Activated CD4-positive, alpha-beta T cell treated with anti-CD3 and anti-CD28 coated beads for 1 hour (primary cell): ENCODE data around the gene PPFIBP2.

ENCODE experiments used
- DNase-seq: peaks from one replicate; pipeline ENCODE4 v3.0.0-alpha.2; 2020

Gene PPFIBP2

GRCh38 chr11:7513234-7514098 is at the start of gene PPFIBP2:
Gene PPFIBP2, plus strand, starts transcription at chr11:7513999. Its CDS starts 35,477 bp downstream, at chr11:7549476.
- peak; percentile 75 for DNase-seq

- no peak for DNase-seq
Observed at GRCh38 chr11:7467652-7468051, 46.1 kb upstream of the PPFIBP2 start.

- DNase-seq, result no peak
Observed at GRCh38 chr11:7469351-7469865, 44.4 kb upstream of the PPFIBP2 start.

- no peak for DNase-seq
Observed at GRCh38 chr11:7471071-7471470, 42.7 kb upstream of the PPFIBP2 start.

GRCh38 chr11:7473717-7474116 is 40.1 kb upstream of the PPFIBP2 start:
- no peak for DNase-seq

GRCh38 chr11:7480113-7480512 is 33.7 kb upstream of the PPFIBP2 start:
- DNase-seq, result no peak

GRCh38 chr11:7484131-7484530 is 29.7 kb upstream of the PPFIBP2 start:
- DNase-seq, result no peak

GRCh38 chr11:7484645-7485044 is 29.2 kb upstream of the PPFIBP2 start:
- no peak for DNase-seq

- no peak for DNase-seq
Observed at GRCh38 chr11:7485186-7486097, 28.4 kb upstream of the PPFIBP2 start, which contains the start of gene OLFML1. Gene OLFML1, plus strand, starts transcription at chr11:7485506. Its CDS starts 370 bp downstream, at chr11:7485876.

- no peak for DNase-seq
Observed at GRCh38 chr11:7486098-7486780, 27.6 kb upstream of the PPFIBP2 start.

GRCh38 chr11:7486781-7487140 is 27.0 kb upstream of the PPFIBP2 start:
- DNase-seq, result no peak

GRCh38 chr11:7487360-7487759 is 26.4 kb upstream of the PPFIBP2 start:
- DNase-seq, result no peak

- no peak for DNase-seq
Observed at GRCh38 chr11:7488681-7489080, 25.1 kb upstream of the PPFIBP2 start.

GRCh38 chr11:7489376-7489775 is 24.4 kb upstream of the PPFIBP2 start:
- DNase-seq, result no peak

GRCh38 chr11:7490054-7490453 is 23.7 kb upstream of the PPFIBP2 start:
- DNase-seq, result no peak

GRCh38 chr11:7490535-7490934 is 23.3 kb upstream of the PPFIBP2 start:
- DNase-seq, result no peak

- DNase-seq, result no peak
Observed at GRCh38 chr11:7492253-7492652, 21.5 kb upstream of the PPFIBP2 start.

- DNase-seq, result no peak
Observed at GRCh38 chr11:7493670-7494069, 20.1 kb upstream of the PPFIBP2 start.

GRCh38 chr11:7494086-7494745 is 19.6 kb upstream of the PPFIBP2 start:
- no peak for DNase-seq

- DNase-seq, result no peak
Observed at GRCh38 chr11:7495882-7496551, 17.8 kb upstream of the PPFIBP2 start.

GRCh38 chr11:7498193-7498592 is 15.6 kb upstream of the PPFIBP2 start:
- DNase-seq, result no peak

GRCh38 chr11:7499081-7499480 is 14.7 kb upstream of the PPFIBP2 start:
- DNase-seq, result no peak
